HEK293 (cell line): ENCODE measurements around the gene WAPL.

Source experiments
- CTCF ChIP-seq: fragments of 450-650 bp; formaldehyde crosslinking; IDR thresholded peaks from 2 replicates; pipeline ENCODE4 v1.5.1; 2016; ENCODE audit warnings: missing biosample characterization, missing genetic modification characterization
- GLI2 ChIP-seq: fragments of 450-650 bp; formaldehyde crosslinking; IDR thresholded peaks from 2 replicates; pipeline ENCODE4; 2017; ENCODE audit warnings: missing biosample characterization, missing genetic modification characterization, low read depth, borderline replicate concordance
- SP2 ChIP-seq: fragments of 450-650 bp; formaldehyde crosslinking; IDR thresholded peaks from 2 replicates; pipeline ENCODE4 v1.5.1; 2016; ENCODE audit warnings: missing biosample characterization, missing genetic modification characterization
- ZFHX2 ChIP-seq: fragments of 450-650 bp; formaldehyde crosslinking; conservative IDR thresholded peaks from 2 replicates; pipeline ENCODE4 v1.5.1; 2016; ENCODE audit warnings: missing biosample characterization, missing genetic modification characterization
- ZNF138 ChIP-seq: fragments of 450-650 bp; formaldehyde crosslinking; IDR thresholded peaks from 2 replicates; pipeline ENCODE4 v1.5.1; 2016; ENCODE audit warnings: missing biosample characterization, missing genetic modification characterization, borderline replicate concordance
- ZNF274 ChIP-seq, 2 experiments: fragments of 200-500 bp in 1 of 2; fragments of 450-650 bp in 1 of 2; sonication (Bioruptor generic) in 1 of 2; formaldehyde crosslinking in 1 of 2; IDR thresholded peaks; 2 replicates each; pipeline versions ENCODE4 v1.5.1 to v1.6.1; 2014 to 2016; ENCODE audit warnings: borderline replicate concordance in 1 of 2, inconsistent platforms in 1 of 2, low read length in 1 of 2, missing biosample characterization in 1 of 2, missing genetic modification characterization in 1 of 2
- ZNF280D ChIP-seq: fragments of 450-650 bp; formaldehyde crosslinking; IDR thresholded peaks from 2 replicates; pipeline ENCODE4 v1.5.1; 2016; ENCODE audit warnings: missing biosample characterization, missing genetic modification characterization
- ZNF292 ChIP-seq: fragments of 450-650 bp; formaldehyde crosslinking; IDR thresholded peaks from 2 replicates; pipeline ENCODE4 v1.5.1; 2016; ENCODE audit warnings: low read depth, missing biosample characterization, missing genetic modification characterization, borderline replicate concordance

GRCh38 chr10:86403183-86403797, 118.3 kb downstream of the WAPL start:
- TF ChIP-seq CTCF (tag by site-specific recombination), result no peak
- TF ChIP-seq ZNF138 (tag by site-specific recombination), result no peak
- no peak for TF ChIP-seq ZNF274 (IDR thresholded peaks at IDR 0.05; ENCODE audit: low read length)
- no peak for TF ChIP-seq ZNF274 (tag by site-specific recombination; IDR thresholded peaks at IDR 0.05; ENCODE audit: borderline replicate concordance)
- TF ChIP-seq SP2 (tag by site-specific recombination), result no peak
- TF ChIP-seq GLI2 (tag by site-specific recombination), result no peak
- no peak for TF ChIP-seq ZNF292 (tag by site-specific recombination)
- no peak for TF ChIP-seq ZNF280D (tag by site-specific recombination)
- no peak for TF ChIP-seq ZFHX2
